ENCODE results near the gene WDR91.

- TF ChIP-seq CTCF (IDR thresholded peaks at IDR 0.05) (no peak), EZH2 (IDR thresholded peaks at IDR 0.05) (no peak), EZH2phosphoT487 (IDR thresholded peaks at IDR 0.05) (no peak)
These were observed 20.6 kb downstream of the WDR91 start for GRCh38 chr7:135190703-135191102.
